HG03432 (cell line): Measurements from ENCODE around the gene SUMO4.
A peak's percentile ranks its signal among the peaks of the same experiment; 100 is the strongest.

ENCODE experiments used
- ATAC-seq: cut with Tn5 transposase; IDR thresholded peaks from one replicate; pipeline ENCODE4 v1.9.1; 2021; ENCODE audit warnings: mild to moderate bottlenecking, moderate library complexity; ENCODE audit not compliant: unreplicated experiment

Gene SUMO4

DNA sequence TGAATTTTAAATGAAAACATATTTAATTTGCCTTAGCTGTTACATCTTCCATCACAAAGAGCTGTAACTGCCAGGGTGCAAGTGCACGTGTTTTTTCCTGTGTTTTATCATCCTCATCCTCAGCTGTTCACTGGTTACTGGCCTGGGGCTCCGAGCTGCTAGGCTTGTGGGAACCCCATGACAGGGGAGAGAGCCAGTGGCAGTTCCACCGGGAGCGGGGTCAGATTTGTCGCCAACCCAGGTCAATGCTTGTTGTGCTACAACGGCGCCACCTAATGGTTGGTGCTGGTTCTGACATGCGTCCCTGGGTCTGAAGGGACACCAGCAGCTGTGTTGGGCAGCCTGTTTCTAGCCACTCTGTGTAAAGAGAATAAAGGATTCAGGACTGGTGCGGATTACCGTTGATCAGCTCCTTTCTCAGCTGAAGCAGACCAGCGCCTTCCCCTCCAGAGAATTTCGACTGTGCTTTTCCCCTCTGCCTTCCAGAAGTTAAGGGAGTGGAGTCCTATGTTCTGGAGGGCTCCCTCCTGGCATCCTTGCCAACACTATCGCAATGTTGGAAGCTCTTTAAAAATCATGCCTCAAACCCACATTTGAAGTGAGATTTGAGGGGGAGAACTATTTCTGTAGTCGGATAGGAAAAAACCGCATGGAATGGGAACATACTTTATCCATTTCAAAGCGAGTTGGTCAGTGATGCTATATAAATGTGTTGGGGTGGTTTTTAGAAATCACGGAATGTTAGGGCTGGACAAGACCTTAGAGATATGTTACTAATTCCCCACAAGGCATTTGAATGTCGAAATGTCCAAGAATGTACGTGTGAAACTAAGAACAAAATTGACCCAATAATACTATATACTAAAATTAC lies 32.1 kb downstream of the SUMO4 start:
- peak; percentile 92 for ATAC-seq

DNA sequence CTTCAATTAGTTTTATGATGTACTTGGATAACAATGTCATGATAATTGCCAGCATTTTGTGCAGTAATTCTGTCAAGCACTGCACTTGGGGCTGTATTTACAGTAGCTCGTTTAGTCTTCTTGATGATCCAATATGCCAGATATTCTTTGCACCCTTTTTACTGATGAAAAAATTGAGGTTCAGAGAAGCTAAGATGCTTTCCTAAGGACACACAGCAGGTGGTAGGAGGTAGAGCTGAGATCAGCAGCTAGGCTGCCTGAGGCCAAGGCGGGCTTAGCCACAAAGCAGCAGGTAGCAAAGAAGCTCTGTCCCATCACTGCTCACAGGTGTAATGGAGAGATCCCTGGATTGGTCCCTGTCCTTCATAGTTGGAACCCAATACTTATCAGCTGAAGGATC lies 33.3 kb downstream of the SUMO4 start:
- no peak for ATAC-seq

DNA sequence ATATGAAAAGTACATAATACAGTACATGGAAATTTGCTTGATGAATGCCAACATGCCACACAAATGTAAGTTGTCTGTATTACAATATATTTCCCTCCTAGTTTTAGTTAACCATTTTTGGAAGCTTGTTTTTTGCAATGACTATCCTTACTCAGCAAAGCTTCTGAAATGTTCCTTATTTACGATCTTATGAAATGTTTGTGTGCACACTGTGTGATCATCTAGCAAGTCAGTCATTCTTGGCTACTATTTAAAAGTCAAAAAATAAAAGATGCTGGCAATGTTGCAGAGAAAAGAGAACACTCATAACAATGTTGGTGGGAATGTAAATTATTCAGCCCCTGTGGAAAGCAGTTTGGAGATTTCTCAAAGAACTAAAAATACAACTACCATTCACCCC lies 33.8 kb downstream of the SUMO4 start:
- ATAC-seq, result no peak

DNA sequence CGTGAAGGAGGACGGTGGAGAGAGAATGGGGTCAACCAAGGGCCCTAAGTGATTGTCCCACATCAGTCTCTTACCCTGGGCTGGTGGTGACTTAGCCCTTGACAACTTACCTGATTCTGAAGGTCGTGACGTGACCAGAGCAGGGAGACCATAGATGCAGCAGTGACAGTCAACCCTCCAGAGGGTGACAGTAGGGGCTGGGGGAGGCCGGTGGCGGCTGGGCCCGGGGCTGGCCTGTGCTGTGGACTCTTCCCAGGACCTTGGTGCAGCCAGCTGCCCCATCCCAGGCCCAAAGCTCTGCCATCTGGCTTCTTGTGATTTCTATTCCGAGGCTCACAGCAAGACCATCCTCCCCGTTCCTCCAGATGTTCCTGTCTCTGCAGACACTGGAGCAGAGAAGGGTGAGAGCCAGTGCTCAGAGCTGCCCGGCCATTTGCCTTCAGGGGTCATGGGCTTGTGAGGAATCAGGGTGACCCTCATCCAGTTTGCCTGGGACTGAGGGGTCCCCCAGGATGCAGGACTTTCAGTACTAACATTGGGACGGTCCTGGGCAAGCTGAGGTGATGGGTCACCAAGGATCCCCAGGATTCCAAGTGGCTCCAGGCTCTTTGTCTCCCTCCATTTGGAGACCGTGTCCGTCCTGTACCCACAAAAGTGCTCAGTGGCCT lies 36.0 kb downstream of the SUMO4 start:
- no peak for ATAC-seq

DNA sequence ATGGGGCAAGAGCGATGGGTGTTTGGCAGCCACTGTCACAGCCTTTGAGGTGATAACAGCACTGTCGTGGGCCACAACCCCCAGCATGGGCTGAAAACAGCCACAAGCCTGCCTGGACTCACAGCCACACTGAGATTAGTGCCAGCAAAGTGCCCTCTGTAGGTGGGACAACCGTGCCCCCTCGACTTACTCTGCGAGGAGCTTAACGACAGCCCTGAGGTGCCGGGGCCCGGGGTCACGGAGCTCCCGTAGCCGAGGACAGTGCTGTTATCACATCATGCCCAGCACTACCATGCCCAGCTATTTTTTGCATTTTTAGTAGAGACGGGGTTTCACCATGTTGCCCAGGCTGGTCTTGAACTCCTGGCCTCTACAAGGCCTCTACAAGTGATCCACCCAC lies 36.6 kb downstream of the SUMO4 start:
- ATAC-seq, result no peak

DNA sequence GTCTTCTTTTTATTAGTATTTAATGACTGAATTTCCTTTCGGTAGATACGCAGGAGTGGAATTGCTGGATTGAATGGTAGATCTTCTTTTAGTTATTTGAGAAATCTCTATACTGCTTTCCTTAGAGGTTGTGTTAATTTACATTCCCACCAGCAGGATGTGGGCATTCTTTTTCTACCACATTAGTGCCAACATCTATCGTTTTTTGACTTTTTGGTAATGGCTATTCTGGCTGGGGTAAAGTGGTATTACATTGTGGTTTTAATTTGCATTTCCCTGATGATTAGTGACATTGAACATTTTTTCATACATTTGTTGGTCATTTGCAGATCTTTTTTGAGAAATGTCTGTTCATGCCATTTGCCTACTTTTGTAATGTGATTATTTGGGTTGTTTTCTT lies 37.1 kb downstream of the SUMO4 start:
- ATAC-seq, result no peak

DNA sequence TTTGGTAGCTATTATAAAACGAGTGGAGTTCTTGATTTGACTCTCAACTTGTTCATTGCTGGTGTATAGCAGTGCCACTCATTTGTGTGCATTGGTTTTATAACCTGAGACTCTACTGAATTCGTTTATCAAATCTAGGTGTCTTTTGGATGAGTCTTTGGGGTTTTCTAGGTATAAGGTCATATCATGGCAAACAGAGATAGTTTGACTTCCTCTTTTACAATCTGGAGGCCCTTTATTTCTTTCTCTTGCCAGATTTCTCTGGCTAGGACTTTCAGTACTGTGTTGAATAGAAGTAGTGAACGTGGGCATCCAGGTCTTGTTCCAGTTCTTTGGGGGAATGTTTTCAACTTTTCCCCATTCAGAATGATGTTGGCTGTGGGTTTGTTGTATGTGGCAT lies 38.8 kb downstream of the SUMO4 start:
- ATAC-seq, result peak; percentile 83

DNA sequence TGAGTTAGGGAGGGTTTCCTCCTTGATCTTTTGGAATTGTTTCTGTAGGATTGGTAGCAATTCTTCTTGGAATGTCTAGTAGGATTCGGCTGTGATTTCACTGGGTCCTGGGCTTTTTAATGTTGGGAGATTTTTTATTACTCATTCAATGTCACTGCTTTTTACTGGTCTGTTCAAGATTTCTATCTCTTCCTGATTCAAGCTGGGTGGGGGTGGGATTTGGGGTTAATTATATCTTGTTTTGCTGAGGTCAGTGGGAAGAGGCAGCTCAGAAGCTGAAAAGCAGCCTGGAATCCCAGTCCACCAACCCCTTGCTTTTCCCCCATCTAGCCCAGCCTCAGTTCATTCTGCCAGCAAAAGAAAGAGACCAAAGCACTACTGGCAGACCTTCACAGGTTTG lies 39.6 kb downstream of the SUMO4 start:
- ATAC-seq, result no peak

DNA sequence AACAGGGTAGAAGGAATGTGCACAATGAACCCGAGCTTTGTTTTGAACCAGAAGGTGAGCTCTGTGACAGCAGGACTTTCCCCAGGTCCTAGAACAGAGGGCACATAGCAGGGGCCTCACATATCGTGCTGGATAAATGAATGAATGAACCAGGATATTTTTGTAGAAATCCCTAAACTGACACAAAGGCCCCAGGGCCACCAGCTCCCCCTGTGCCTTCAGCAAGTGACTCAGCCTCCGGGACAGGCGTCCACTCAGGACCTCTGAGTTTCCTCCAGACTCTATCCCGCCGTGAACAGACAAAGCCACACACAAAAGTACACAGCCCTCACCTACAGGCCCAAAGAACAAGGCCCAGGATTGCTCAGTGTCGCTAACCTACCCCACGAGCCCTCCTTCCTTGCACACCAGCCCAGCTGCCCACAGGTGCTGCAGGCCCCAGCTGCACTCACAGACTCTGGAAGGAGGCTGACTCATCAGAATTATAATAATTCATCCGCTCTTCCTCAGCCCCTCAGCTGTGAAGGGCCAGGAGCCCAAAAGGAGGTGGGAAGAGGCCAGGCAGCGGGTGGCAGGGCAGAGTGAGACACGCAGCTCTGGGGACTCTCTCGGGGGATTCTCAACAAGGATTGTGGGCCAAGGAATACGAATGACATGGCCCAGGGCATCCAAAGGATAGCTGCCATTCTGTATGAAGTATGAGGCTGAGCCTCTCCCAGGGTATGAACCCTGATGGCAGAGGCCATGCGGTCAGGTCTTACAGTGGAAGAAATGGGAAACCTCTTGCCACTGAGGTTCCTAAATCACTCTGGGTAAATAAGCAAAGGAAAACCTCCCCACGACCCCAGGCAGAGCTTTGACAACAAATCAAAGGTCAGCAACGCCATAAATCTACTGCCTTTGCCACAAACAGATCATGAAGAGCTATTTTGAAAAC lies 40.9 kb downstream of the SUMO4 start:
- ATAC-seq, result no peak

DNA sequence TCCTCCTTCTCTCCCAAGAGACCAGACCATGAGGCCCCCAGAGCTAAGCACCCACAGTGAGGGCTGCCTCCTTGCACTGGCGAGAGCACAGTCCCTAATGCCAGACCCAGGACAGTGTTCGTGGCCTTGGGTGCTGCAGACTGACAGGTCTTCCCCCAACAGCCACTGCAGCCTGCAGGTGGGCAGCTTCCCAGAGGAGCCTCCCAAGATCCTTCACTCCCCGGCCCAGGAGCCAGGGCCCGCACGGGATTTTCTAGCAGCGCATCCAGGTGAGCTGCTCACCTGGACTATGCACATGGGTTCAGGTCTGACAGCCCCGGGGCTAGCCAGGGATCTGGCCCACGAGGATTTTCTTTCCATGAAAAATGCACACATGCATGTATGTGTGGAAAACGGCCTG lies 41.7 kb downstream of the SUMO4 start:
- no peak for ATAC-seq

DNA sequence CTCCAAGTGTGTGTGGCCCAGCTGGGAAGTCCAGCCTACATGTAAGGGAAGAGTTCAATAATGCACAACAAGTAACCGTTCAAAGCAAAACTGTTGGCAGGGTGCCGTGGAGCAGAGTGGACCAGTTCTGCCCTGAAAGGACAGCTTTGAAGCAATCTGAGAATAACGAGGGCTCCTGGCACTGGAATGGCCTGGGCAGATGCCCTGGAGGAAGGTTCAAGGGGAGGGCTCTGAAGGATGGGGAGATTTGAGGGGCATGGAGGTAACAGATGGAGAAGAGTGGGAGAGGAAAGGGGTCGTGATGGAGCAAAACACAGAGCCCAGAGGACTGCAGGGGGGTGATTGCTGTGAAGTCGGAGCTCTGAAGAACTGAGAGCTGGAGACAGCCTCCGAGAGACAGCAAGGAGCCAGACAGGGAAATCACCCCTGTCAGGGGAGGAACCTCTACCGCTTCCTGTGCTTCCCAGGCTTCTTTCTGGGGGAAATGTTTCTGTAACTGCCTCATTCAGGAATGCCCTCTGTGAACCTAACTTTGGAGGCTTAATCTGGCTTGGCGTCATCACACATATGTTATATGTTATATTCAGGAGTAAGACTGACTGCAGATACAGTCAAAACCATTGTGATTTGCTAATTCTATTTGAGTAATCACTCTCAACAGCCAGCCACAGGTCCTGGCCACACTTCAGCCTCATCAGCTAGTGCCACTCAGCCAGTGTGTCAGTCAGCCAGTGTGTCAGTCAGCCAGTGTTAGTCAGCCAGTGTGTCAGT lies 43.5 kb downstream of the SUMO4 start:
- no peak for ATAC-seq

DNA sequence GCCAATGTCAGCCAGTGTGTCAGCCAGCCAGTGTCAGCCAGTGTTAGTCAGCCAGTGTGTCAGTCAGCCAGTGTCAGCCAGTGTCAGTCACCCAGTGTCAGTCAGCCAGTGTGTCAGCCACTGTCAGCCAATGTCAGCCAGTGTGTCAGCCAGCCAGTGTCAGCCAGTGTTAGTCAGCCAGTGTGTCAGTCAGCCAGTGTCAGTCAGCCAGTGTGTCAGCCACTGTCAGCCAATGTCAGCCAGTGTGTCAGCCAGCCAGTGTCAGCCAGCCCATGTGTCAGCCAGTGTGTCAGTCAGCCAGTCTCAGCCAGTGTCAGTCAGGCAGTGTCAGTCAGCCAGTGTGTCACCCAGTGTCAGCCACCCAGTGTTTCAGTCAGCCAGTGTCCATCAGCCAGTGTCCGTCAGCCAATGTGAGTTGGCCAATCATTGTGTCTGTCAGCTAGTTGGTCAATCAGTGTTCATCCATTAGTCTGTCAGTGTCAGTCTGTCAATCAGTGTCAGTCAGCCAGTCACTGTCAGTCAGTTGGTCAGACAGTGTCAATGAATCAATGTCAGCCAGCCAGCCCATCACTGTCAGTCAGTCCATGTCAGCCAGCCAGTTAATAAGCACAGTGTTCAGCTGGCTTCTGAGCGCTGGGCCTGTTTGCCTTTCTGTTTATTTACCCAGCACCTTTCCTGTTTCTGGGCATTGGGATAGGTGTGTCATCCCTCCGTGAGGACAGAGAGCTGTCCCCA lies 44.5 kb downstream of the SUMO4 start:
- peak; percentile 12 for ATAC-seq

DNA sequence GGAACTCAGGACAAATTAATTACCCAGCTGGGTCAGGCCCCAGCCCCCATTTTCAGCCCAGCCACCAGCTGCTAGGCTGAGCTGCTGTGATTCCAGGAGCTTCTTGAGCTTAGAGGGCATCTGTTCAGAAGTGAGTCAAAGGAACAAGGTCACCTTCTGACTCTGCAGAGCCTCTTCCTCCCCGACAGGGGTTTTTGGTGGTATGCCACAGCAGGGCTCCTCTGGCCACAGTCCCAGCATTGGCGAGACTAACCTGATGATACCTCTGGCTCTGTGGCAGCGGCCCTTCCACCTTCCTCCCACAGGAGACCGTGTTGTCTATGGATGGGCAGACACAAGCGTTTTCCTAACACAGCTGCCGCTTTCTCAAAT lies 45.0 kb downstream of the SUMO4 start:
- peak; percentile 55 for ATAC-seq

DNA sequence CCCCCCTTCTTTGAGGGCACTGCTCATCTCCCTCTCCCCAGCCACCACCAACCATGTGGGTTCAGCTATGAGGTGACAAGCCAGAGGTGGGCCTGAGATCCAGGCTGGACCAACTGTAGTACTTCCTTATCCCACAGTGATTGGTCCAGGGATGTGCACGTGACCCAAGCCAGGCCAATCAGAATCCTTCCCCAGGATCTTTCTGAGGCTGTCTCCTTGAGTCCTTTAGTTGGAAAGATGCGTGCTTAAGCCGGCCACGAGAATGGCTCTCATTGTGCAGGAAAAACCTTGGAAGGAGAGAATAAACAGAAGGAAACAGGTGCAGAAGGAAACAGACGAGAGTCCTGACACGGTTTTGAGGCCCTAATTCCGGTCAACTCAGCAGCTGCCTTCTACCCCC lies 45.5 kb downstream of the SUMO4 start:
- peak; percentile 25 for ATAC-seq

DNA sequence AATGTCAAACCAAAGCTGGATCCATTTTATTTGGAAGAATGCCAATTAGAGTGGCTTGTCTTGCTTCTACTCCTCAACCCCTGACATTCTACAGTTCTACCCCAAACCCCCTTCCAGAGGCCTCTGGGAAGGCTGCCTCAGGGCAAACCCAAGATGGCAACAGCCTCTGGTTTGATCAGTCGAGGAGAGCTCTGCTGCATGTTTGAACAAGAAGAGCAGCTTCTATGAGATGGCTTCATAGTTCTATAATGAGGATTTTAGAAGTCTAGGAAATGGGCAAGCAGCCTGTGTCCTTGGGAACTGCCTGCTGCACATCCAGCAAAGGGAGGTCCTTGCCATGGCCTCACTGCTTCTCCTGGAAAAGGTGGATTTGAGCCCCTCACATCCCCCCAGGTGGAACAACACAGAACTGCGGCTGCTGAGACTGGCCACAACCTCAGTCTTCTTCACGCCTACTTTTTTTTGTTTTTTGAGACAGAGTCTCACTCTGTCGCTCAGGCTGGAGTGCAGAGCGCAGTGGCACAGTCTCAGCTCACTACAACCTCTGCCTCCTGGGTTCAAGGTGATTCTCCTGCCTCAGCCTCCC lies 46.8 kb downstream of the SUMO4 start:
- no peak for ATAC-seq

DNA sequence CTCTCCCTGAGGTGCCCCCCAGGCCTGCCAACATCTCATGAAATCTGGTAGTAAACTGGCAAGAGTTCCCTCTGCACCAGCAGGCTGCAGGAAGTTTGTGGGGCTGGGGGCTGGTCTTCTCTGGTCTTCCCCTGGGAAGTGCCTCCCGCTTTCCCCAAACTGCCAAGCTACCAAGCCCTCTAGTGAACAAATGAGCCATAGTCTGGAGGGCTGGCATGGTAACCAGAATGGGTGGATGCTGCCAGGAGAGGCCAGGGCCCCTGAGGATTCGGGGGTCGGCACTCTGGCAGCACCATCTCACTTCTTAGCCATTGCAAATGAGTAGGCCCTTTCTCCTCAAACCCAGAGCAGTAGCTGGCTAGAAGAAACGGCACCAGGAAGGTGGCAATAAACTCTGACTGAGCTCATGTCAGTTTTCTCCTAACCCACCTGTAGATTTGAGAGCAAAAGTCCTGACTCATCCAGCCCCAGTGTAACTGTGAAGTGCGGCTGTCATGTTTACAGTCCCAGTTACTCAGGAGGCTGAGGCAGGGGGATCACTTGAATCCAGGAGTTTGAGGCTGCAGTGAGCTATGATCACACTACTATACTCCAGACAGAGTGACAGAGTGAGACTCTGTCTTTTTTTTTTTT lies 48.9 kb downstream of the SUMO4 start:
- no peak for ATAC-seq

DNA sequence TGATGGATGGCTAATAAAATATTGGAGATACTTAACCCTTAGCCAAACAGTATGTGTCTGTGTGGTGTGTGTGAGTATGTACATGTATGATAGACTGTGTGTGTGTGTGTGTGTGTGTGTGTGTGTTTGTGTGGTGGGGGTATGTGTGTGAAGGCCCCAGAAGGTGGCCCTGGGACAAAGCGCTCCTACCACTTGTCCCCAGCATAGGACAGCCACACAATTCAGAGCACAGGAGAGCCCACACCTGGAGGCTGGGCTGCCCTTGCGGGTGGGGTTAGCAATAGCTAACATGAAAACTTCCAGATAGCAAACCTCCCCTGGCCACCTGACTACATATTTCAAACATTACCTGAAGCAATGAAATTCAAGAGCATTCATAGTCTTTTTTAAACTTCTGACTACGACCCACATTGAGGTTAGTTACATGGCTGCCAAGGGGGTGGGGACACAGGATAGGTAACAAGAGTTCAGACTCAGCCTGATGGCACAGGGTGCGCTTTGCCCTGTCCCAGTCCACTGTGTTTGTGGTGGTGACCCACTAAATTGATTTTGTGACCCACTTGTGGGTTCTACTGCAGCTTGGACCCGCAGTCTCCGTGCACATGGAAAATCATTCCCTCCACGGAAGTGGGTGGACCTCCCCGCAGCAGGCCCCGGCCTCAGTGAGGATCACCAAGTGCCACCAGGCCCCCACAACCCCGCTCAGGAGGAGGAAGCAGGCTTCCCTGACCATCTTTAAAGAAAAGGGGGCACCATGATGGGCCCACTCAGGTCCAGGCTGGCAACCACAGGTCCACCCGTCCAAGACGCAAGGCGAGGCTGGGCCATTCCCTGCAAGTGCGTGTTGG lies 50.0 kb downstream of the SUMO4 start:
- no peak for ATAC-seq
